RPMI7951 (cell line): Measurements from ENCODE around the gene WARS2. TPM values are rescaled to one million over a fixed set of nuclear protein-coding genes. Genes with fewer than 3 reads are reported as not detected.
"Not testable (repeated sequence)": the region's sequence is repeated elsewhere in the genome, so short reads cannot be mapped to it uniquely, and the experiment has no call there.

Experiments used
- DNase-seq: peaks from one replicate; pipeline ENCODE4 v3.0.0-alpha.2; 2012; ENCODE audit warnings: low read depth
- total RNA-seq: library from RNA; depleted of rRNA; stranded (reverse); fragments of >200 nt; shearing (Covaris generic); gene quantifications from 2 replicates; pipeline ENCODE4 v1.2.3, GENCODE V29; 2014

WARS2 gene
- total RNA-seq, 1 experiment from 2014 or later = 22.8 TPM

GRCh38 chr1:119139857-119140176 lies 636 bp downstream of the WARS2 start:
- DNase-seq = no peak

- no peak for DNase-seq
Measured at GRCh38 chr1:119139403-119139802, 1.1 kb downstream of the WARS2 start.

- no peak for DNase-seq
Measured at GRCh38 chr1:119136401-119136800, 4.1 kb downstream of the WARS2 start.

GRCh38 chr1:119133987-119134386 lies 6.5 kb downstream of the WARS2 start:
- DNase-seq = no peak

- no peak for DNase-seq
Measured at GRCh38 chr1:119132179-119132578, 8.3 kb downstream of the WARS2 start.

- DNase-seq = no peak
Measured at GRCh38 chr1:119125874-119126273, 14.6 kb downstream of the WARS2 start.

GRCh38 chr1:119124764-119125163 lies 15.7 kb downstream of the WARS2 start:
- no peak for DNase-seq

GRCh38 chr1:119121872-119122271 lies 18.6 kb downstream of the WARS2 start:
- DNase-seq = not testable (repeated sequence)

GRCh38 chr1:119116725-119117124 lies 23.7 kb downstream of the WARS2 start:
- no peak for DNase-seq

- no peak for DNase-seq
Measured at GRCh38 chr1:119115736-119116135, 24.7 kb downstream of the WARS2 start.

- no peak for DNase-seq
Measured at GRCh38 chr1:119115311-119115710, 25.1 kb downstream of the WARS2 start.

GRCh38 chr1:119114786-119115185 lies 25.7 kb downstream of the WARS2 start:
- no peak for DNase-seq

- no peak for DNase-seq
Measured at GRCh38 chr1:119112791-119113190, 27.7 kb downstream of the WARS2 start.

- DNase-seq = no peak
Measured at GRCh38 chr1:119112244-119112643, 28.2 kb downstream of the WARS2 start.

GRCh38 chr1:119108988-119109387 lies 31.5 kb downstream of the WARS2 start:
- DNase-seq = no peak

GRCh38 chr1:119103764-119104163 lies 36.7 kb downstream of the WARS2 start:
- no peak for DNase-seq

- DNase-seq = no peak
Measured at GRCh38 chr1:119102051-119102450, 38.4 kb downstream of the WARS2 start.

GRCh38 chr1:119101563-119101962 lies 38.9 kb downstream of the WARS2 start:
- peak; percentile 50 for DNase-seq

- DNase-seq = no peak
Measured at GRCh38 chr1:119099775-119100174, 40.7 kb downstream of the WARS2 start.

GRCh38 chr1:119097380-119097779 lies 43.1 kb downstream of the WARS2 start:
- DNase-seq = peak; percentile 32

- DNase-seq = peak; percentile 63
Measured at GRCh38 chr1:119093721-119094120, 46.7 kb downstream of the WARS2 start.

GRCh38 chr1:119091618-119092017 lies 48.8 kb downstream of the WARS2 start:
- DNase-seq = no peak

- no peak for DNase-seq
Measured at GRCh38 chr1:119090250-119090649, 50.2 kb downstream of the WARS2 start.

GRCh38 chr1:119086830-119087229 lies 53.6 kb downstream of the WARS2 start:
- DNase-seq = no peak

- DNase-seq = no peak
Measured at GRCh38 chr1:119084798-119085197, 55.7 kb downstream of the WARS2 start.
